G401 (cell line): ENCODE measurements around the gene PCDHGA5. TPM values are rescaled to one million over a fixed set of nuclear protein-coding genes. Genes with fewer than 3 reads are reported as not detected.
"Not testable (repeated sequence)": the region's sequence is repeated elsewhere in the genome, so short reads cannot be mapped to it uniquely, and the experiment has no call there.

Experiments
- DNase-seq: peaks from one replicate; pipeline ENCODE4 v3.0.0-alpha.2; 2015; ENCODE audit warnings: low spot score
- in situ Hi-C: cut with HindIII; loops from 2 replicates; pipeline ENCODE4 v1.10.0; 2016; ENCODE audit warnings: low sequenced_read_pairs, mixed read lengths
- total RNA-seq: library from RNA; depleted of rRNA; stranded (reverse); fragments of >200 nt; shearing (Covaris generic); gene quantifications from 2 replicates; pipeline ENCODE4 v1.2.3, GENCODE V29; 2014; rRNA removed

Gene PCDHGA5
- total RNA-seq, 1 experiment from 2014 or later: 0.24 TPM

- peak; percentile 9 for DNase-seq
- in situ Hi-C loops: not testable (repeated sequence)
Observed at GRCh38 chr5:141407790-141408505, 44.0 kb downstream of the PCDHGA5 start, which contains the start of gene PCDHGB6. TSS of gene PCDHGB6 (plus strand) at chr5:141408021. CDS start at chr5:141408203, 182 bp downstream.

GRCh38 chr5:141409598-141410306 lies 45.8 kb downstream of the PCDHGA5 start:
- in situ Hi-C loops: no loop called here
- DNase-seq: no peak

- no peak for DNase-seq
- in situ Hi-C loops: no loop called here
Observed at GRCh38 chr5:141411575-141411974, 47.6 kb downstream of the PCDHGA5 start.

- in situ Hi-C loops: no loop called here
- peak; percentile 36 for DNase-seq
Observed at GRCh38 chr5:141412854-141413539, 49.0 kb downstream of the PCDHGA5 start, which contains the start of gene PCDHGA10. TSS of gene PCDHGA10 (plus strand) at chr5:141412987. CDS start at chr5:141413176, 189 bp downstream.

- no peak for DNase-seq
Observed at GRCh38 chr5:141413540-141414069, 49.6 kb downstream of the PCDHGA5 start.

GRCh38 chr5:141414548-141415274 lies 50.7 kb downstream of the PCDHGA5 start:
- in situ Hi-C loops, DNase-seq: not testable (repeated sequence)

More at GRCh38 chr5:141413540-141414069, 49.6 kb downstream of the PCDHGA5 start:
- in situ Hi-C loops: no loop called here

GRCh38 chr5:141415275-141415618 lies 51.3 kb downstream of the PCDHGA5 start:
- DNase-seq, in situ Hi-C loops: not testable (repeated sequence)

Other genes with a start within 250 kb of the PCDHGA5 start
- 0.06 TPM in 1 of 2 replicates, not detected in the other for gene PCDHB4, start 242.3 kb upstream of the PCDHGA5 start, total RNA-seq
- not detected in 2 replicates for gene PCDHB5, start 229.0 kb upstream of the PCDHGA5 start, total RNA-seq
- gene PCDHB6, start 214.1 kb upstream of the PCDHGA5 start, total RNA-seq: not detected in 2 replicates
- not detected in 2 replicates for gene PCDHB7, start 191.5 kb upstream of the PCDHGA5 start, total RNA-seq
- 0.10 TPM in 1 of 2 replicates, not detected in the other for gene PCDHB8, start 186.4 kb upstream of the PCDHGA5 start, total RNA-seq
- 0.25 and 1.3 TPM in 2 replicates for gene PCDHB16, start 181.8 kb upstream of the PCDHGA5 start, total RNA-seq
- gene PCDHB9, start 177.0 kb upstream of the PCDHGA5 start, total RNA-seq: 0.18 and 7.3 TPM in 2 replicates
- gene PCDHB10, start 171.8 kb upstream of the PCDHGA5 start, total RNA-seq: 0.44 TPM in 1 of 2 replicates, not detected in the other
- 0.10 and 1.4 TPM in 2 replicates for gene PCDHB11, start 164.5 kb upstream of the PCDHGA5 start, total RNA-seq
- gene PCDHB12, start 155.4 kb upstream of the PCDHGA5 start, total RNA-seq: not detected in 2 replicates
- not detected in 2 replicates for gene PCDHB13, start 150.2 kb upstream of the PCDHGA5 start, total RNA-seq
- 0.27 and 0.55 TPM in 2 replicates for gene PCDHB14, start 140.8 kb upstream of the PCDHGA5 start, total RNA-seq
- gene PCDHB15, start 118.8 kb upstream of the PCDHGA5 start, total RNA-seq: not detected in 2 replicates
- not detected in 2 replicates for gene SLC25A2, start 60.1 kb upstream of the PCDHGA5 start, total RNA-seq
- gene TAF7, start 43.4 kb upstream of the PCDHGA5 start, total RNA-seq: 131 and 164 TPM in 2 replicates
- gene PCDHGA1, start 33.6 kb upstream of the PCDHGA5 start, total RNA-seq: not detected in 2 replicates
- not detected in 2 replicates for gene PCDHGA2, start 25.4 kb upstream of the PCDHGA5 start, total RNA-seq
- gene PCDHGA3, start 20.3 kb upstream of the PCDHGA5 start, total RNA-seq: not detected in 2 replicates
- gene PCDHGB1, start 14.1 kb upstream of the PCDHGA5 start, total RNA-seq: not detected in 2 replicates
- 0.06 TPM in 1 of 2 replicates, not detected in the other for gene PCDHGA4, start 9.1 kb upstream of the PCDHGA5 start, total RNA-seq
- 0.18 TPM in 1 of 2 replicates, not detected in the other for gene PCDHGB2, start 4.2 kb upstream of the PCDHGA5 start, total RNA-seq
- not detected in 2 replicates for gene PCDHGB3, start 6.1 kb downstream of the PCDHGA5 start, total RNA-seq
- 0.92 TPM in 1 of 2 replicates, not detected in the other for gene PCDHGA6, start 9.7 kb downstream of the PCDHGA5 start, total RNA-seq
- gene PCDHGA7, start 18.6 kb downstream of the PCDHGA5 start, total RNA-seq: not detected in 2 replicates
- not detected in 2 replicates for gene PCDHGB4, start 23.5 kb downstream of the PCDHGA5 start, total RNA-seq
- not detected in 2 replicates for gene PCDHGA8, start 28.5 kb downstream of the PCDHGA5 start, total RNA-seq
- not detected in 2 replicates for gene PCDHGB5, start 33.8 kb downstream of the PCDHGA5 start, total RNA-seq
- not detected in 2 replicates for gene PCDHGA9, start 38.6 kb downstream of the PCDHGA5 start, total RNA-seq
- not detected in 2 replicates for gene PCDHGB6, start 43.9 kb downstream of the PCDHGA5 start, total RNA-seq
- 0.31 and 0.71 TPM in 2 replicates for gene PCDHGA10, start 48.8 kb downstream of the PCDHGA5 start, total RNA-seq
- 0.68 TPM in 1 of 2 replicates, not detected in the other for gene PCDHGB7, start 53.5 kb downstream of the PCDHGA5 start, total RNA-seq
- not detected in 2 replicates for gene PCDHGA11, start 56.9 kb downstream of the PCDHGA5 start, total RNA-seq
- gene PCDHGA12, start 66.3 kb downstream of the PCDHGA5 start, total RNA-seq: not detected in 2 replicates
- gene PCDHGC3, start 111.8 kb downstream of the PCDHGA5 start, total RNA-seq: 1.0 and 7.7 TPM in 2 replicates
- not detected in 2 replicates for gene PCDHGC4, start 120.9 kb downstream of the PCDHGA5 start, total RNA-seq
- gene PCDHGC5, start 124.9 kb downstream of the PCDHGA5 start, total RNA-seq: 0.14 and 0.18 TPM in 2 replicates